ENCODE data around the gene PSTPIP1. TPM values are rescaled to one million over a fixed set of nuclear protein-coding genes. Genes with fewer than 3 reads are reported as not detected.

PSTPIP1 gene
- total and polyA plus RNA-seq, 2 of the 13 experiments (the other 11 are each of a cell fraction or from before 2014, with no cell fraction given): 4.4 to 8.7 TPM

DNA sequence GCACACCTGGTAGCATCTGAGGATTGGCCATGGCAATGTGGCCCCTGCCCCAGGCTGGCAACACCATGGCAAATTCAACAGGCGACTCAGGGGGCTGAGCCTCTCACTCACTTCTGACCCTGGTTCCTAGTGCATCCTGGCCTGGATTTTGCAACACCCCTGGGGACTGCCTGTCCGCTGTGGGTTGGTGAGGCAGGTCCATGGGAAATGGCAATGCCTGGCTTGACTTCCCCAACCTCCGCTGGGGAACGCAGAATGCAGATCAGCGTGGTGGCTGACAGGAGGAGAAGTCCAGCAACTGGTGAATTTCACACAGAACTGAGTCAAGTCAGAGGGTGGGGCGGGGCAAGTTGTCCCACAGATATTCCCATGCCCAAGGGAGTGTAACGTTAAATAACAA, 3.9 kb upstream of the PSTPIP1 start:
- no peak for TF ChIP-seq ZNF446 (CRISPR knock-in tag; IDR thresholded peaks at IDR 0.05)
- no peak for TF ChIP-seq ZFP36L2 (CRISPR knock-in tag; IDR thresholded peaks at IDR 0.05)
- TF ChIP-seq ZBTB38 (CRISPR knock-in tag; IDR thresholded peaks at IDR 0.05): no peak
- no peak for TF ChIP-seq ZNF354B (CRISPR knock-in tag; IDR thresholded peaks at IDR 0.05)
- TF ChIP-seq, protein P1, sequence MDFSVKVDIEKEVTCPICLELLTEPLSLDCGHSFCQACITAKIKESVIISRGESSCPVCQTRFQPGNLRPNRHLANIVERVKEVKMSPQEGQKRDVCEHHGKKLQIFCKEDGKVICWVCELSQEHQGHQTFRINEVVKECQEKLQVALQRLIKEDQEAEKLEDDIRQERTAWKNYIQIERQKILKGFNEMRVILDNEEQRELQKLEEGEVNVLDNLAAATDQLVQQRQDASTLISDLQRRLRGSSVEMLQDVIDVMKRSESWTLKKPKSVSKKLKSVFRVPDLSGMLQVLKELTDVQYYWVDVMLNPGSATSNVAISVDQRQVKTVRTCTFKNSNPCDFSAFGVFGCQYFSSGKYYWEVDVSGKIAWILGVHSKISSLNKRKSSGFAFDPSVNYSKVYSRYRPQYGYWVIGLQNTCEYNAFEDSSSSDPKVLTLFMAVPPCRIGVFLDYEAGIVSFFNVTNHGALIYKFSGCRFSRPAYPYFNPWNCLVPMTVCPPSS (IDR thresholded peaks at IDR 0.05): no peak
- TF ChIP-seq KDM1A (CRISPR knock-in tag; IDR thresholded peaks at IDR 0.05): no peak
- TF ChIP-seq ZFYVE20 (CRISPR knock-in tag; IDR thresholded peaks at IDR 0.05; ENCODE audit: borderline replicate concordance, low read depth): no peak
- TF ChIP-seq ZBTB21 (CRISPR knock-in tag; IDR thresholded peaks at IDR 0.05): no peak
- TF ChIP-seq NFIC (IDR thresholded peaks at IDR 0.05; ENCODE audit: low read length): no peak
- TF ChIP-seq KLF16 (CRISPR knock-in tag; IDR thresholded peaks at IDR 0.05): no peak
- TF ChIP-seq HNRNPH1 (optimal IDR thresholded peaks at IDR 0.05; ENCODE audit: low read depth, low read length): no peak
- TF ChIP-seq, protein P2, sequence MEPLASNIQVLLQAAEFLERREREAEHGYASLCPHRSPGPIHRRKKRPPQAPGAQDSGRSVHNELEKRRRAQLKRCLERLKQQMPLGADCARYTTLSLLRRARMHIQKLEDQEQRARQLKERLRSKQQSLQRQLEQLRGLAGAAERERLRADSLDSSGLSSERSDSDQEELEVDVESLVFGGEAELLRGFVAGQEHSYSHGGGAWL (CRISPR knock-in tag; IDR thresholded peaks at IDR 0.05): no peak
- no peak for TF ChIP-seq ELF1 (CRISPR knock-in tag; IDR thresholded peaks at IDR 0.05)
- no peak for TF ChIP-seq NFYC (CRISPR knock-in tag; IDR thresholded peaks at IDR 0.05)
- no TSS peak for BruUV-seq (replicated peaks)

More for the DNA sequence above, 3.9 kb upstream of the PSTPIP1 start:
- Histone ChIP-seq H3K9me3 (ENCODE audit: low read length) (no peaks in the 10 kb centered on the region), H3K9ac (ENCODE audit: insufficient read depth, low read depth, low read length) (no peak overlapping the region), H3K36me3 (replicated peaks in 1 of 2; ENCODE audit: control insufficient read depth in 1 of 2, insufficient read depth in 2 of 2, low read length in 2 of 2) (no peaks in the 10 kb centered on the region), H3K27ac (ENCODE audit: extremely low read length, insufficient read depth, low read length) (no peak overlapping the region), H3K4me2 (ENCODE audit: low read depth, low read length) (no peak overlapping the region), H3K79me2 (ENCODE audit: insufficient read depth, low read length) (no peaks in the 10 kb centered on the region), H3K27me3 (ENCODE audit: control insufficient read depth in 1 of 2, insufficient read depth in 2 of 2, low read length in 2 of 2) (peaks cover 6 to 55% of the 10 kb centered on the region in 2 experiments; a peak in 4 of 5 replicates), H4K20me1 (ENCODE audit: insufficient read depth, low read length) (no peaks in the 10 kb centered on the region), H2AFZ (ENCODE audit: low read length) (no peak overlapping the region), H3K4me3 (replicated peaks in 1 of 3; ENCODE audit: insufficient read depth in 1 of 3, low read depth in 2 of 3, low read length in 3 of 3) (no peak overlapping the region), H3K4me1 (ENCODE audit: insufficient read depth, low read length) (no peaks in the 10 kb centered on the region; the same call in 1 of the 2 replicates)
- ChIA-PET CTCF (ENCODE audit: low intra/inter-chr PET ratio, low total read pairs) (no interaction called here), POLR2A (no interaction called here)
- no peak for ATAC-seq
- WGBS (ENCODE audit: low lambda C conversion rate): 35% methylated on average over 7 of the region's 7 CpGs
- intact Hi-C loops (cut with micrococcal nuclease; ENCODE audit: unreplicated experiment) (no loop called here), in situ Hi-C loops (cut with HindIII; ENCODE audit: extremely low pct_ligation_motif_present, low pct_unique_long_range_greater_than_20kb) (no loop called here)
- FAIRE-seq: no peak
- DNase-seq (ENCODE audit: low spot score): no peak

All from HepG2 (cell line).